Endothelial cell of umbilical vein (primary cell): ENCODE measurements around the gene KIAA0825. TPM values are rescaled to one million over a fixed set of nuclear protein-coding genes. Genes with fewer than 3 reads are reported as not detected.

Experiments
- BruUV-seq: library from RNA; stranded (reverse); fragments of 400-500 nt; replicated peaks from 2 replicates; lab custom pipeline; 2021; lab: Mats Ljungman, UMichigan
- CTCF ChIA-PET: fragments of 300-600, 350-600 bp; sonication (Branson Sonifier 250); formaldehyde crosslinking; loops from one replicate; lab custom pipeline; 2021; ENCODE audit warnings: antibody characterized with exemption, inconsistent platforms; lab: Charles Lee
- POLR2A ChIA-PET: fragments of 300-600, 350-600 bp; sonication (Branson Sonifier 250); formaldehyde crosslinking; loops from one replicate; lab custom pipeline; 2021; ENCODE audit warnings: antibody characterized with exemption, inconsistent platforms; lab: Charles Lee
- DNase-seq: peaks from one replicate; pipeline ENCODE4 v3.0.0-alpha.2; 2011; ENCODE audit warnings: low read depth, low spot score
- FAIRE-seq: peaks from 2 replicates; lab custom pipeline; 2011; peaks lifted over from hg19 to GRCh38; lab: Jason Lieb, UNC
- H2AFZ ChIP-seq: 2 replicates; pipeline ENCODE4 v1.6.0; 2012; ENCODE audit warnings: low read depth, low read length, control low read depth, inconsistent platforms
- H3K27ac ChIP-seq: 2 replicates; pipeline ENCODE4 v1.5.1; 2011; ENCODE audit warnings: low read depth, mild to moderate bottlenecking, control low read depth, low read length, moderate library complexity; ENCODE audit not compliant: insufficient read depth
- H3K27me3 ChIP-seq, 2 experiments: 2 replicates each; pipeline versions ENCODE4 v1.6.0 to v1.6.1; 2011; ENCODE audit warnings: low read length in 2 of 2, mixed read lengths in 1 of 2; ENCODE audit not compliant: control insufficient read depth in 2 of 2, insufficient read depth in 2 of 2
- H3K36me3 ChIP-seq, 2 experiments: 2 replicates in 1 of 2; 3 replicates in 1 of 2; pipeline ENCODE4 v1.5.1; 2011; ENCODE audit warnings: low read length in 2 of 2, mild to moderate bottlenecking in 1 of 2, moderate library complexity in 1 of 2; ENCODE audit not compliant: control insufficient read depth in 2 of 2, insufficient read depth in 2 of 2; ENCODE audit errors: extremely low read depth in 1 of 2
- H3K4me1 ChIP-seq: 3 replicates; pipeline ENCODE4 v1.5.1; 2011; ENCODE audit warnings: mild to moderate bottlenecking, low read length; ENCODE audit not compliant: control insufficient read depth, insufficient read depth; ENCODE audit errors: extremely low read depth
- H3K4me2 ChIP-seq: 2 replicates; pipeline ENCODE4 v1.6.1; 2011; ENCODE audit warnings: low read length, control low read depth, mixed read lengths; ENCODE audit not compliant: insufficient read depth
- H3K4me3 ChIP-seq, 3 experiments: fragments of 200-600 bp in 1 of 3; sonication (generic), shearing (Covaris generic) in 1 of 3; replicated peaks in 1 of 3; 2 replicates each; pipeline ENCODE4 v1.5.1; 2011 to 2016; ENCODE audit warnings: control low read depth in 3 of 3, low read length in 3 of 3, mild to moderate bottlenecking in 2 of 3, inconsistent platforms in 1 of 3, low read depth in 1 of 3, moderate library complexity in 1 of 3; ENCODE audit not compliant: insufficient read depth in 1 of 3
- H3K79me2 ChIP-seq: 2 replicates; pipeline ENCODE4 v1.6.0; 2012; ENCODE audit warnings: low read length, inconsistent platforms; ENCODE audit not compliant: control insufficient read depth, insufficient read depth
- H3K9ac ChIP-seq: replicated peaks from 2 replicates; pipeline ENCODE3; 2011; ENCODE audit warnings: low read length, control low read depth; ENCODE audit not compliant: insufficient read depth; ENCODE audit errors: extremely low read depth
- H3K9me1 ChIP-seq: replicated peaks from 3 replicates; pipeline ENCODE4 v1.6.0; 2011; ENCODE audit warnings: mild to moderate bottlenecking, low read length; ENCODE audit not compliant: control insufficient read depth, insufficient read depth; ENCODE audit errors: extremely low read depth
- H3K9me3 ChIP-seq: replicated peaks from 2 replicates; pipeline ENCODE4 v1.5.1; 2012; ENCODE audit warnings: low read length, inconsistent platforms; ENCODE audit not compliant: control insufficient read depth, insufficient read depth
- H4K20me1 ChIP-seq: replicated peaks from 2 replicates; pipeline ENCODE3; 2011; ENCODE audit warnings: mild to moderate bottlenecking, low read length; ENCODE audit not compliant: control insufficient read depth, insufficient read depth; ENCODE audit errors: extremely low read depth
- EZH2 ChIP-seq: IDR thresholded peaks from 2 replicates; pipeline ENCODE4 v1.6.1; 2012; ENCODE audit warnings: borderline replicate concordance, low read depth, mild to moderate bottlenecking, moderate library complexity, low read length, inconsistent platforms; ENCODE audit not compliant: severe bottlenecking
- FOS ChIP-seq: IDR thresholded peaks from 2 replicates; pipeline ENCODE4 v1.6.1; 2011; ENCODE audit warnings: mild to moderate bottlenecking, low read length, moderate library complexity, borderline replicate concordance; ENCODE audit not compliant: insufficient read depth
- GATA2 ChIP-seq: IDR thresholded peaks from 2 replicates; pipeline ENCODE4 v1.7.0; 2011; ENCODE audit warnings: low read depth, mild to moderate bottlenecking, moderate library complexity, mixed read lengths, low read length; ENCODE audit not compliant: insufficient read length, insufficient read depth
- JUN ChIP-seq: IDR thresholded peaks from 2 replicates; pipeline ENCODE4 v1.6.1; 2011; ENCODE audit warnings: borderline replicate concordance, low read depth; ENCODE audit not compliant: insufficient read length, insufficient read depth
- MAX ChIP-seq: IDR thresholded peaks from 2 replicates; pipeline ENCODE4 v1.6.1; 2011; ENCODE audit not compliant: insufficient read depth, insufficient read length
- MYC ChIP-seq: IDR thresholded peaks from one replicate; pipeline ENCODE4 v1.6.1; 2011; ENCODE audit warnings: mild to moderate bottlenecking, low read depth, low read length
- POLR2A ChIP-seq: IDR thresholded peaks from 2 replicates; pipeline ENCODE4 v1.6.1; 2012; ENCODE audit warnings: low read depth, mild to moderate bottlenecking, control low read depth, low read length
- POLR2AphosphoS5 ChIP-seq: IDR thresholded peaks from 2 replicates; pipeline ENCODE4 v1.6.1; 2012; ENCODE audit warnings: low read depth, mild to moderate bottlenecking, control low read depth, low read length, moderate library complexity; ENCODE audit not compliant: insufficient read depth
- dilution Hi-C: fragments of 300-500 bp; cut with MboI; formaldehyde crosslinking; loops from one replicate; pipeline ENCODE4 v1.15.0; 2019; ENCODE audit warnings: low sequenced_read_pairs; ENCODE audit not compliant: extremely low pct_ligation_motif_present
- intact Hi-C: fragments of 100-400 bp; cut with micrococcal nuclease; formaldehyde crosslinking; loops from one replicate; pipeline ENCODE4 v1.10.0; 2022
- polyA plus RNA-seq, 4 experiments: library from polyadenylated mRNA; depleted of rRNA in 3 of 4; stranded (reverse) in 3 of 4; unstranded in 1 of 4; fragments of >200 nt; gene quantifications; 2 replicates each; pipeline versions ENCODE4 v1.2.1 to v1.2.3, GENCODE V29; 2011 to 2012; ENCODE audit warnings: missing spikeins in 1 of 4
- total RNA-seq: library from RNA; stranded (reverse); gene quantifications from 2 replicates; pipeline ENCODE4 v1.2.3, GENCODE V29; 2021
- TF ChIP-seq, protein P1 (sequence below), 2 donors: IDR thresholded peaks; 1 replicate in 1 of 2; 2 replicates in 1 of 2; pipeline ENCODE4 v1.5.1; 2011; ENCODE audit warnings: low read length in 2 of 2, mild to moderate bottlenecking in 2 of 2, moderate library complexity in 2 of 2, control low read depth in 1 of 2, inconsistent platforms in 1 of 2, low read depth in 1 of 2; ENCODE audit not compliant: insufficient read depth in 1 of 2; ENCODE audit errors: extremely low read depth in 1 of 2

Gene KIAA0825
- total and polyA plus RNA-seq, 2 donors (not counting 3 experiments of a cell fraction or from before 2014, with no cell fraction given) = 0.15 to 1.1 TPM

DNA sequence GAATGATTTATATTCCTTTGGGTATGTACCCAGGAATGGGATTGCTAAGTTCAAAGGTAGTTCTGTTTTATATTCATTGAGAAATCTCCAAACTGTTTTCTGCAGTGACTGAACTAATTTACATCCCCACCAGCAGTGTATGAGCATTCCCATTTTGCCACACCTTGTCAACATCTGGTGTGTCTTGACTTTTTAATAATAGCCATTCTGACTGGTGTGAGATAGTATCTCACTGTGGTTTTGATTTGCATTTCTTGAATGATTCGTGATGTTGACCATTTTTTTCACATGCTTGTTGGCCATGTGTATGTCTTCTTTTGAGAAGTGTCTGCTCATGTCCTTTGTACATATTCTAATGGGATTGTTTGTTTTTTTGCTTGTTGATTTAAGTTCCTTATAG, 421.5 kb downstream of the KIAA0825 start:
- no TSS peak for BruUV-seq
- DNase-seq = no peak
- no peak overlapping the region for H2AFZ ChIP-seq
- H3K4me3 ChIP-seq = no peak overlapping the region
- intact Hi-C loops = no loop called here
- H3K4me2 ChIP-seq = no peak overlapping the region
- H3K36me3 ChIP-seq = no peaks in the 10 kb centered on the region
- no peaks in the 10 kb centered on the region for H3K9me3 ChIP-seq
- dilution Hi-C loops = no loop called here
- POLR2A ChIA-PET = no interaction called here
- no peak for FAIRE-seq
- H4K20me1 ChIP-seq = no peaks in the 10 kb centered on the region
- no peaks in the 10 kb centered on the region for H3K4me1 ChIP-seq
- no peaks in the 10 kb centered on the region for H3K79me2 ChIP-seq
- CTCF ChIA-PET = interaction anchor here (1.6 kb wide), 1 partner anchor 14 kb away, joined by 4 read pairs; no protein-coding TSS in a partner anchor
- H3K9ac ChIP-seq = no peak overlapping the region
- TF ChIP-seq MAX (no peak), EZH2 (no peak), FOS (no peak), JUN (no peak), MYC (no peak), POLR2A (no peak), GATA2 (no peak), POLR2AphosphoS5 (no peak)
- TF ChIP-seq, protein P1, sequence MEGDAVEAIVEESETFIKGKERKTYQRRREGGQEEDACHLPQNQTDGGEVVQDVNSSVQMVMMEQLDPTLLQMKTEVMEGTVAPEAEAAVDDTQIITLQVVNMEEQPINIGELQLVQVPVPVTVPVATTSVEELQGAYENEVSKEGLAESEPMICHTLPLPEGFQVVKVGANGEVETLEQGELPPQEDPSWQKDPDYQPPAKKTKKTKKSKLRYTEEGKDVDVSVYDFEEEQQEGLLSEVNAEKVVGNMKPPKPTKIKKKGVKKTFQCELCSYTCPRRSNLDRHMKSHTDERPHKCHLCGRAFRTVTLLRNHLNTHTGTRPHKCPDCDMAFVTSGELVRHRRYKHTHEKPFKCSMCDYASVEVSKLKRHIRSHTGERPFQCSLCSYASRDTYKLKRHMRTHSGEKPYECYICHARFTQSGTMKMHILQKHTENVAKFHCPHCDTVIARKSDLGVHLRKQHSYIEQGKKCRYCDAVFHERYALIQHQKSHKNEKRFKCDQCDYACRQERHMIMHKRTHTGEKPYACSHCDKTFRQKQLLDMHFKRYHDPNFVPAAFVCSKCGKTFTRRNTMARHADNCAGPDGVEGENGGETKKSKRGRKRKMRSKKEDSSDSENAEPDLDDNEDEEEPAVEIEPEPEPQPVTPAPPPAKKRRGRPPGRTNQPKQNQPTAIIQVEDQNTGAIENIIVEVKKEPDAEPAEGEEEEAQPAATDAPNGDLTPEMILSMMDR (IDR thresholded peaks at IDR 0.05; ENCODE audit: extremely low read depth in 1 of 2, insufficient read depth in 1 of 2, low read depth in 1 of 2, low read length in 2 of 2) = no peak
- H3K27ac ChIP-seq = no peak overlapping the region
- no peaks in the 10 kb centered on the region for H3K27me3 ChIP-seq
- no peaks in the 10 kb centered on the region for H3K9me1 ChIP-seq
